ENCODE measurements around the gene ZFP1.
"Not testable (repeated sequence)": the region's sequence is repeated elsewhere in the genome, so short reads cannot be mapped to it uniquely, and the experiment has no call there.

The ZFP1 gene

GRCh38 chr16:75160386-75160785, 12.1 kb downstream of the ZFP1 start:
- DNase-seq = no peak

- no peak for DNase-seq
Observed at GRCh38 chr16:75169899-75170405, 21.6 kb downstream of the ZFP1 start.

GRCh38 chr16:75172578-75172977, 24.3 kb downstream of the ZFP1 start:
- DNase-seq = no peak

- no peak for DNase-seq
Observed at GRCh38 chr16:75175074-75175473, 26.8 kb downstream of the ZFP1 start.

GRCh38 chr16:75176926-75177325, 28.6 kb downstream of the ZFP1 start:
- DNase-seq = no peak

- no peak for DNase-seq
Observed at GRCh38 chr16:75179208-75179607, 30.9 kb downstream of the ZFP1 start.

GRCh38 chr16:75181630-75182029, 33.3 kb downstream of the ZFP1 start:
- no peak for DNase-seq

GRCh38 chr16:75188832-75189477, 40.6 kb downstream of the ZFP1 start:
- no peak for DNase-seq

- DNase-seq = no peak
Observed at GRCh38 chr16:75189638-75190245, 41.4 kb downstream of the ZFP1 start.

- DNase-seq = no peak
Observed at GRCh38 chr16:75192606-75193264, 44.4 kb downstream of the ZFP1 start.

GRCh38 chr16:75193265-75193650, 44.9 kb downstream of the ZFP1 start:
- DNase-seq = no peak

- DNase-seq = no peak
Observed at GRCh38 chr16:75193730-75194444, 45.6 kb downstream of the ZFP1 start.

- DNase-seq = no peak
Observed at GRCh38 chr16:75195811-75196790, 47.8 kb downstream of the ZFP1 start.

- no peak for DNase-seq
Observed at GRCh38 chr16:75196836-75197235, 48.5 kb downstream of the ZFP1 start.

GRCh38 chr16:75197522-75198134, 49.3 kb downstream of the ZFP1 start:
- DNase-seq = no peak

- no peak for DNase-seq
Observed at GRCh38 chr16:75198135-75198600, 49.8 kb downstream of the ZFP1 start.

- DNase-seq = no peak
Observed at GRCh38 chr16:75202069-75202590, 53.8 kb downstream of the ZFP1 start.

- DNase-seq = no peak
Observed at GRCh38 chr16:75203096-75203495, 54.8 kb downstream of the ZFP1 start.

- no peak for DNase-seq
Observed at GRCh38 chr16:75203667-75204409, 55.5 kb downstream of the ZFP1 start.

GRCh38 chr16:75204410-75204758, 56.1 kb downstream of the ZFP1 start:
- DNase-seq = no peak

GRCh38 chr16:75204905-75205304, 56.6 kb downstream of the ZFP1 start:
- DNase-seq = not testable (repeated sequence)
